SK-N-MC (cell line): ENCODE measurements around the gene NDNF.

Source experiments
- DNase-seq: peaks from one replicate; pipeline ENCODE4 v3.0.0-alpha.2; 2011; ENCODE audit warnings: low read depth, low spot score
- H3K27ac ChIP-seq: fragments of 200-600 bp; sonication (generic); 2 replicates; pipeline ENCODE4 v1.5.1; 2016; ENCODE audit warnings: mixed run types
- H3K36me3 ChIP-seq: fragments of 200-600 bp; sonication (generic); 2 replicates; pipeline ENCODE4 v1.6.1; 2017; ENCODE audit warnings: antibody characterized with exemption, low read length, mixed read lengths; ENCODE audit not compliant: insufficient read depth
- H3K4me3 ChIP-seq: fragments of 200-600 bp; sonication (generic); 2 replicates; pipeline ENCODE4 v1.5.1; 2016
- H3K9ac ChIP-seq: fragments of 200-600 bp; sonication (generic); 2 replicates; pipeline ENCODE4 v1.8.0; 2017; ENCODE audit warnings: mixed run types, mixed read lengths; ENCODE audit not compliant: insufficient read length
- H3K9me3 ChIP-seq: fragments of 200-600 bp; sonication (generic); 2 replicates; pipeline ENCODE4 v1.6.1; 2017; ENCODE audit warnings: low read depth, mild to moderate bottlenecking, antibody characterized with exemption, low read length, moderate library complexity, mixed read lengths
- EZH2 ChIP-seq: fragments of 200-600 bp; sonication (generic); IDR thresholded peaks from one replicate; pipeline ENCODE4 v1.6.1; 2017; ENCODE audit warnings: antibody characterized with exemption
- FOXP2 ChIP-seq: optimal IDR thresholded peaks from 2 replicates; pipeline ENCODE3; 2011; ENCODE audit warnings: mild to moderate bottlenecking, moderate library complexity; ENCODE audit not compliant: insufficient read depth; ENCODE audit errors: extremely low read length, control extremely low read depth
- POLR2AphosphoS5 ChIP-seq: IDR thresholded peaks from 2 replicates; pipeline ENCODE4 v1.6.1; 2012; ENCODE audit warnings: mild to moderate bottlenecking, low read depth, low read length, borderline replicate concordance

The NDNF gene

DNA sequence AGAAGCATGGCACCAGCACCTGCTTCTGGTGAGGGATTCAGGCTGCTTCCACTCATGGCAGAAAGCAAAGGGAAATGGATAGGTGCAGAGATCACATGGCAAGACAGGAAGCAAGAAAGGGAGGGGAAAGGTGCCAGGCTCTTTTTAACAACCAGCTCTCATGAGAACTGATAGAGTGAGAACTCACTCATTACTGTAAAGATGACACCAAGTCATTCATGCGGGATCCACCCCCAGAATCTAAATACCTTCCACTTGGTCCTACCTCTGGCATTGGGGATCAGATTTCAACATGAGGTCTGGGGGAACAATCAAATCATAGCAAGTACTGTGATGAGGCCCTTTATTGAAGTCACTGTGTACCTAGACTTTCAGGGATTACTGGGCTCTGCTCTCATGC lies 77.8 kb downstream of the NDNF start:
- no peak overlapping the region for H3K4me3 ChIP-seq
- no peaks in the 10 kb centered on the region for H3K9me3 ChIP-seq
- H3K27ac ChIP-seq = no peak overlapping the region
- no peak overlapping the region for H3K9ac ChIP-seq
- H3K36me3 ChIP-seq = no peaks in the 10 kb centered on the region
- DNase-seq = no peak
- TF ChIP-seq EZH2 (no peak), FOXP2 (no peak), POLR2AphosphoS5 (no peak)

GRCh38 chr4:120991885-120992284 lies 80.5 kb downstream of the NDNF start:
- no peak for DNase-seq
- TF ChIP-seq FOXP2 = no peak
- TF ChIP-seq POLR2AphosphoS5 = no peak
- no peak for TF ChIP-seq EZH2
- H3K4me3 ChIP-seq = no peak overlapping the region
- H3K27ac ChIP-seq = no peak overlapping the region
- no peaks in the 10 kb centered on the region for H3K36me3 ChIP-seq
- no peak overlapping the region for H3K9ac ChIP-seq
- H3K9me3 ChIP-seq = no peaks in the 10 kb centered on the region

DNA sequence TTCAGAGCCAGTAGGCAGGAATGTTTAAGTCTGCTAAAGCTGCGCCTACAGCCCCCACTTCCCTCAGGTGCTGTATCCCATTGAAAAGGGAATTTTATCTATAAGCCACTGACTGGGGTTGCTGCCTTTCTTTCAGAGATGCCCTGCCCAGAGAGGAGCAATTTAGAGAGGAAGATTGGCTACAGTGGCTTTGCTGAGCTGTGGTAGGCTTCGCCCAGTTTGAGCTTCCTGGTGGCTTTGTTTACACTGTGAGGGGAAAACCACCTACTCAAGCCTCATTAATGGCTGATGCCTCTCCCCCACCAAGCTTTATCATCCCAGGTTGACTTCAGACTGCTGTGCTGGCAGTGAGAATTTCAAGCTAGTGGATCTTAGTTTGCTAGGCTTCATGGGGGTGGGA lies 82.1 kb downstream of the NDNF start:
- no peaks in the 10 kb centered on the region for H3K9me3 ChIP-seq
- TF ChIP-seq EZH2 = no peak
- H3K27ac ChIP-seq = no peak overlapping the region
- no peaks in the 10 kb centered on the region for H3K36me3 ChIP-seq
- no peak overlapping the region for H3K4me3 ChIP-seq
- no peak for DNase-seq
- no peak overlapping the region for H3K9ac ChIP-seq
